ENCODE measurements around the gene SUCLG2. TPM values are rescaled to one million over a fixed set of nuclear protein-coding genes. Genes with fewer than 3 reads are reported as not detected.

SUCLG2 gene
- total and polyA plus RNA-seq, 2 of the 4 experiments (the other 2 are of a cell fraction) = 26.8 to 34.6 TPM

DNA sequence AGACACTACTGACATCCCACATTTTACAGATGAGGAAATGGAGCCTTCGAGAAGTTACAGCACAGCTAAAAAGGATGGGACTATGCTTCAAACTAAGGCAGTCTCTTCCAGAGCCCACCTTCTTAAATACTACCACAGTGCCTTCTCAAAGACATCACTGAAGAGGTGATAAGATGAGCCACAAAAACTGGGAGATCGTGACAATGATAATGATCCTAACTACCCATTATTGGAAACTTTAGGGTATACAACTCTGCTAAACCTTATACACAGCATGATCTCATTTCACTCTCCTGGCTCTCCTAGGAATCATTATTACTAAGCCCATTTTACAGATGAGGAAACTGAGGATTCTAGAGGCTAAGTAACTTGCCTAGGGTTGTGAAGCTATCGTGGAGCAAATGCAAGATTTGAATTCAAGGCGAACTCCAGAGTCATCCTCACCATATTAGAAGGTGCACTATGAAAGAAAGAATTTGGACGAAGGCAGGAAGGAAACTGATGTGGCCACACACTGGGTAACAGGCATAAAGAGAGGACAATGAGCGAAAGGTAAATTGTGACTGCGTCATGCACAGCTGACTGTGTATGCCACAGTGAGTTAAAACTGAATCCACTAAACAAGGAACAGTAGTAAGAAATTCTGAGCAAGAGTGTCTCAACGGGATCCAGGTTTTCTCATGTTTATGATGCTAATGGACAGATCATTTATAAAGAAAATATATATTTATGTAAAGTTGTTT, 55.4 kb downstream of the SUCLG2 start:
- Histone ChIP-seq H4K91ac (ENCODE audit: insufficient read depth, low read depth, low read length) (no peak overlapping the region), H4K5ac (ENCODE audit: low read depth, low read length) (no peak overlapping the region), H2AK5ac (ENCODE audit: low read depth, low read length) (no peak overlapping the region), H3K36me3 (ENCODE audit: control insufficient read depth, insufficient read depth, low read length) (peaks cover 4% of the 10 kb centered on the region; the same call in 1 of the 2 replicates), H4K8ac (ENCODE audit: low read depth in 2 of 2, low read length in 2 of 2) (no peak overlapping the region), H3K4ac (ENCODE audit: low read depth, low read length) (no peak overlapping the region), H2BK120ac (ENCODE audit: low read depth, low read length) (no peak overlapping the region), H2BK20ac (ENCODE audit: low read depth, low read length) (no peak overlapping the region), H2BK15ac (ENCODE audit: low read depth, low read length) (no peak overlapping the region), H3K79me1 (ENCODE audit: low read depth in 1 of 2, low read length in 2 of 2) (peaks cover 21 to 26% of the 10 kb centered on the region in 2 experiments; a peak in 3 of 4 replicates), H3K4me3 (ENCODE audit: insufficient read depth, low read depth, low read length) (no peak overlapping the region), H3K9ac (ENCODE audit: low read depth, low read length) (no peak overlapping the region), H2AK9ac (replicated peaks; ENCODE audit: low read depth, low read length, poor library complexity) (no peak overlapping the region), H4K20me1 (ENCODE audit: insufficient read depth, low read length) (peaks cover 3% of the 10 kb centered on the region; the same call in 1 of the 2 replicates), H3K9me3 (ENCODE audit: control insufficient read depth, insufficient read depth, low read length) (no peaks in the 10 kb centered on the region), H3K14ac (replicated peaks; ENCODE audit: low read depth, low read length) (no peak overlapping the region), H3K27me3 (ENCODE audit: control insufficient read depth, insufficient read depth, low read length) (no peaks in the 10 kb centered on the region), H3K27ac (ENCODE audit: insufficient read depth, low read length) (no peak overlapping the region), H3K23ac (ENCODE audit: low read depth, low read length) (no peak overlapping the region), H3K4me1 (ENCODE audit: control insufficient read depth, insufficient read depth, low read length) (no peaks in the 10 kb centered on the region), H3K18ac (ENCODE audit: low read depth, low read length) (no peak overlapping the region), H2BK5ac (ENCODE audit: low read depth, low read length, poor library complexity, severe bottlenecking) (no peak overlapping the region), H2AFZ (replicated peaks; ENCODE audit: low read length, poor library complexity) (no peak overlapping the region), H3K56ac (ENCODE audit: extremely low read depth, insufficient read depth, low read length) (no peak overlapping the region), H3K9me1 (ENCODE audit: insufficient read depth, low read length) (peaks cover 2% of the 10 kb centered on the region; the same call in 1 of the 2 replicates), H3K4me2 (ENCODE audit: low read depth, low read length) (no peak overlapping the region)
- CTCF ChIA-PET = no interaction called here
- dilution Hi-C loops (cut with HindIII; ENCODE audit: low sequenced_read_pairs, unreplicated experiment) (no loop called here), intact Hi-C loops (cut with micrococcal nuclease) (no loop called here), in situ Hi-C loops (cut with MboI; ENCODE audit: low sequenced_read_pairs) (no loop called here)
- DNase-seq = no peak
- 100% methylated on average over 2 of the region's 8 CpGs; no CpG with 5 or more reads in 1 of the 2 experiments for WGBS, 2 experiments (ENCODE audit: extremely low coverage in 2 of 2, insufficient read length in 1 of 2)
- no TSS peak for BruUV-seq (replicated peaks)
- TF ChIP-seq CHD1 (IDR thresholded peaks at IDR 0.05; ENCODE audit: low read depth, low read length) = no peak
- TF ChIP-seq SMC3 (IDR thresholded peaks at IDR 0.05; ENCODE audit: low read depth, low read length) = no peak
- no peak for TF ChIP-seq ELK1 (IDR thresholded peaks at IDR 0.05; ENCODE audit: borderline replicate concordance, low read depth, low read length)
- TF ChIP-seq BHLHE40 (IDR thresholded peaks at IDR 0.05; ENCODE audit: low read depth, low read length) = no peak
- no peak for TF ChIP-seq POLR2A (IDR thresholded peaks at IDR 0.05; ENCODE audit: low read depth, low read length)
- no peak for TF ChIP-seq RFX5 (IDR thresholded peaks at IDR 0.05; ENCODE audit: low read depth, low read length)
- TF ChIP-seq MAFK (IDR thresholded peaks at IDR 0.05; ENCODE audit: low read depth, low read length) = no peak
- ATAC-seq (ENCODE audit: low read depth) = no peak
- POLR2A ChIA-PET (ENCODE audit: unreplicated experiment) = no interaction called here

Measured in IMR-90 (cell line).